GM12891 (cell line): ENCODE results near the gene BCL11B.

Experiments used
- DNase-seq: peaks from one replicate; pipeline ENCODE4 v3.0.0; 2011; ENCODE audit warnings: low spot score; ENCODE audit not compliant: insufficient read length
- FAIRE-seq: peaks from 2 replicates; lab custom pipeline; 2011; peaks lifted over from hg19 to GRCh38; lab: Jason Lieb, UNC
- PAX5 ChIP-seq: IDR thresholded peaks from 2 replicates; pipeline ENCODE4 v1.6.1; 2011; ENCODE audit warnings: low read length, moderate library complexity, mild to moderate bottlenecking; ENCODE audit not compliant: insufficient read depth, severe bottlenecking
- POLR2A ChIP-seq: IDR thresholded peaks from 2 replicates; pipeline ENCODE4 v1.6.1; 2011; ENCODE audit warnings: low read depth, low read length, control low read depth
- POLR2AphosphoS5 ChIP-seq: IDR thresholded peaks from 2 replicates; pipeline ENCODE4 v1.6.1; 2011; ENCODE audit warnings: low read depth, low read length, control low read depth
- POU2F2 ChIP-seq: IDR thresholded peaks from 2 replicates; pipeline ENCODE4 v1.6.1; 2011; ENCODE audit warnings: low read depth, mild to moderate bottlenecking, control low read depth, low read length, moderate library complexity
- SPI1 ChIP-seq: IDR thresholded peaks from 2 replicates; pipeline ENCODE4 v1.6.1; 2011; ENCODE audit warnings: low read depth, low read length, control low read depth
- TAF1 ChIP-seq: IDR thresholded peaks from 2 replicates; pipeline ENCODE4 v1.6.1; 2011; ENCODE audit warnings: low read depth, low read length, control low read depth

BCL11B gene

DNA sequence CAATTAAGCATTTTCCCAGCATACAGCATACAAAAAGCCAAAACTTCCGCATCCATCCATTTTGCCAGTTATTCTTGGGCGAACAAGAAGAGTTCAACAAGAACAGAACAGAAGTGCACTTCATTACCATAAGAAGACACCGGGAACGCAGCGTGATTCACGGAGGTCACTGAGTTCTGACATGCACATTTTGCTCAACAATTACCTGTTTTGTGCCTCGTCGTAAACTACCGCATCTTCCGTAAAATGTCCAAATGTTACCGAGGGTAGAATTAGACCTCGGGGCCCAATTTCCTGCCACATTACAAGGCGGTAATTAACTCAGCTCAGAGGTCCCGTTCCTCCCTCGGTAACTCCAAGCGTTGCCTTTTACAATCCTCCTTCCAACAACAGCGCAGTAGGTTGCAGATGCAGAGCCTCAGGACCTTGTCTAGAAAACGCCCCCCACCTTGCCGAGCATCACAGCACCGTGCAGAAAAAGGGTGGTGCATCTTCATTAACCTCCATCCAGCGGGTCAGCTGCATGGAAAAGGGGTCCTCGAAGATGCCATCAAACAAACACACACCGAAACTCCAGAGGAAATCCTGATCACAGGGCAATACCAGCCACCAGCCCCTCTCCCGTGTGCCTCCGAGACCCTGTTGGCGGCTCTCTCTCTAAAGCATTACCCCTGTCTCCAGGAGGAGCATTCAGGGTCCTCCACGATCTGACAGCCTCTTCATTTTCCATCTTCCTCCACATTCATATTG, 125.2 kb downstream of the BCL11B start:
- no peak for DNase-seq
- no peak for FAIRE-seq
- no peak for TF ChIP-seq POLR2AphosphoS5
- no peak for TF ChIP-seq TAF1
- TF ChIP-seq SPI1, result no peak
- TF ChIP-seq POLR2A, result no peak
- no peak for TF ChIP-seq PAX5
- TF ChIP-seq POU2F2, result no peak

DNA sequence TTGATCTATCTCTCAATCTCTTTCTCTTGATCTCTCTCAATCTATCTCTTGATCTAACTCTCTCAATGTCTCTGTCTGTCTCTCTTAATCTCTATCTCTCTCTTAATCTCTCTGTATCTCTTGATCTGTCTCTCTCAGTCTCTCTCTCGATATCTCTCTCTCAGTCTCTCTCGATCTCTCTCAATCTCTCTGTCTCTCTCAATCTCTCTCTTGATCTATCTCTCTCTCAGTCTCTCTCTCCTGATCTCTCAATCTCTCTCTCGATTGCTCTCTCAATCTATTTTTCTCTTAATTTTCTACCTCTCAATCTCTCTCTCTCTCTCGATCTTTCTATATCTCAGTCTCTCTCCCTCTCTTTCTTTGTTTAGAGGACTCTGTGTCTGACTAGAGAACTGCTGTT, 126.7 kb downstream of the BCL11B start:
- TF ChIP-seq POLR2A (no peak), PAX5 (no peak), POLR2AphosphoS5 (no peak), TAF1 (no peak), POU2F2 (no peak), SPI1 (no peak)
- DNase-seq (no peak), FAIRE-seq (no peak)

DNA sequence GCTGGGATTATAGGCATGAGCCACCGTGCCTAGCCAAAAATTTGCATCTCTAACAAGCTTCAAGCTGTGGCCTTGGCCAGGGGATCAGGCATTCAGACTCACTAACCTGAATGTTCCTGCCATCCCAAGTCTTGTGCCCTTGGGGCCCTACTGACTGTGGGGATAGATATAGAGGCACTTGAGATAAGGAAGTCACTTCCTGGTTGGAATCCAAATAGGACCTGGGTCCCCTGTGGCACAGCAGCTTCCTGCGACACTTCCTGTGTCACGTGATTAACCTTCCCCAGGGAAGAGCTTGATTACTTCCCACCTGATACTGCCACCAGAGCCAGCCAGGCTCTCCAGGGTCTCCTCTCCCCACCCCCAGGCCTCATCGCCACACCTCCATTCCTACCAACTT, 128.2 kb downstream of the BCL11B start:
- DNase-seq (no peak), FAIRE-seq (no peak)
- no peak for TF ChIP-seq POLR2A
- no peak for TF ChIP-seq POLR2AphosphoS5
- no peak for TF ChIP-seq TAF1
- no peak for TF ChIP-seq POU2F2
- no peak for TF ChIP-seq PAX5
- TF ChIP-seq SPI1, result no peak

DNA sequence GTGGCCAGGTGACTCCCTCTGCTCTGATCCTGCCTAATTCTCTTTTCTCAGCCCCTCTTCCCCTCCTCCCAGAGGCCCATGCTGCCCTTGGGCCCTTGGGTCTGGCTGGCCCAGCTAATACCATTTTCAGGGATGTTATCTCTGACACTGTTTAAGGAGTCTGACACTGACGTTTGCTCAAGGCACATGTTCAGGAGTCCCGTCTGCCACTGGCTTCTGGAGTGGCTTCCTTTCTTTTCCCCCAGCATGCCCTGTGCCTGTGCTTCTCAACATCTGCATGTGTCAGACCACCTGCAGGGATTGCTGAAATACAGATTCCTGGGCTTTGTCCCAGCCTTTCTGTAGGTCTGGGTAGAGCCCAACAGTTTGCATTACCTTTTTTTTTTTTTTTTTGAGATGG, 128.9 kb downstream of the BCL11B start:
- FAIRE-seq, result no peak
- no peak for DNase-seq
- no peak for TF ChIP-seq POU2F2
- no peak for TF ChIP-seq TAF1
- no peak for TF ChIP-seq SPI1
- no peak for TF ChIP-seq POLR2AphosphoS5
- TF ChIP-seq POLR2A, result no peak
- no peak for TF ChIP-seq PAX5

DNA sequence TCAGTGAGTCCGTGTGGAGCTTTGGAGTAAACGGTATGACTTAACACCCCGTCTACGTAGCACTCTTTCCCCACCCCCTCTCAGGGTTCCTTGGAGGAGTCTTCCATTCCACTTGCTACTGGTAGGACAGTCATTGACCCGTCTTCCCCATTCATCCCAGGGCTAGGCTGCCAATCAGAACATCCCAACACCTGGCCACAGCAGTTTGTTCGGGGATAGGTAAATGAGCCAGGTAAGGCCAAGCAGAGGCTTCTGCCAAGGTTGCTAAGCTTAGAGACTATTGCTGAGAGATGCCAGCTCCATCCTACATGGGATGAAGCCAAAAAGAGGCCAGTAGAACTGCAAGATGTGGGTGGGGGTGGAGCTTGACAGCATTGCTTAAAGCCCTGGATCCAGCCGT, 130.8 kb downstream of the BCL11B start:
- FAIRE-seq, result no peak
- TF ChIP-seq POLR2A (no peak), PAX5 (no peak), POU2F2 (no peak), POLR2AphosphoS5 (no peak), TAF1 (no peak), SPI1 (no peak)
- DNase-seq, result no peak

DNA sequence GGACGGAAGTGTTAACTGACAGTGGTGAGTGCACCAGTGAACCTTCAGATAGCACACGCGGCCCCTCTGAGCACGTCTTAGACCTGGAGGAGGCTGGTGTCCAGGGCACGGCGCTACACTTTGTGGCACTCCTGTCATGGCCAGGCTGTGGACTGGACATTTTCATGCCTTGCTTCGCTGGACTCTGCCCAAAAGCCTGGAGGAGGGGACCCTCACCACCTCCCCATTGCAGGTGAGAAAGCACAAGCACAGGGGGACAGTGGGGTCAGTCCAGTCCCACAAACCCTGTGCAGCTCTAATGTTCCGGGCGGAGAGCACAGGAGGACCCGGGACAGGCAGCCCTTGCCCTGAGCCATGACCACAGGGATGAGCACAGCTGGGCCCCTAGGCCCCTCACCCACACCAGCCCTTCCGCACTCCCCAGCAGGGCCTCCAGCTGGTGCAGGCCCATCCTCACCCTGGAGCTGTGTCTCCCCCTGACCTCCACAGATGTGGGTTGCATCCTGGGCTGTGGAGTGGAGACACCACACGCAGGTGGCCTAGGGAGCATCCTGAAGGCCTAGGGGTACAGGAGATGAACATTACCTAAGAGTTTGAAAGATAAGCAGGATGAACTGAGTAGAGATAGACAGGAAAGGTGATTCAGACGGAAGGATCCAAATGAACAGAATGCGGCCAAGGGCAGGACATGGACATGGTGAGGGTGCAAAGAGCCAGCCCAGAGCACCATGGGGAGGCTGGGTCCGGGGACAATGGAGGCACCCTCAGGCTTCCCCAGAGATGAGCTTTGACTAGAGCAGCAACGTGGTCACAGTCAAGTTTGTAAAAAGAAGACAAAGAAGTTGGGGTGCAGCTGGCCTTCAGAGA, 132.8 kb downstream of the BCL11B start:
- FAIRE-seq, result no peak

DNA sequence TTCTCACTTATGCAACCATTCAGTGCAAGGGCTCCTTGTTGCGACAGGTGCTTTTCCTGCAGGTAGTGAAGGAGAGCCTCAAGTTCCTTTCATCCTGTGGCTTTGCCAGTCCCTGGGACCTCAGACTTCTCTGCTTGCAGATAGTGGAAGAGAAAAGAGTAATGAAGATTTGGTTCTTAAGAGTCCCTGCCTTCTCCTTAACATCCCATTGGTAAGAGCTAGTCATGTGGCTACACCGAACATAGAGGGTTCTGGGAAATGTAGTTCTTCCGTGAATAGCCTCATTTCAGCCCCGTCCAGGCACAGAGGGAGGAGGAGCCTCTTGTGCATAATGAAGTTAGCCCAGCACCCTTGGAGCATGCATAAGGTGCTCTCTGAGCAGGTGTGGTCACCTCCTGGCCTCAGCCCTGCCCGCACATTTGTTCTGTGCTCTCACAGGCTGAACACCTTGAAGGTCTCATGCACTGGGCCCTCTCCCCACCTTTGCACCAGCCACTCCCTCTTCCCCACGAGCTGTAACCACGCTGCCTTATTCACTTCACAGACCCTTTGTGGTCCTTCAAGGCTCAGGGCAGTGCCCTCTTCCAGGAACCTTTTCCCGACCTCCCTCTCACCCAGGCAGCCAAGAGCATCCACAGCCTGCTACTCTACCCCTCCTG, 134.0 kb downstream of the BCL11B start:
- FAIRE-seq, result no peak
- DNase-seq, result no peak
- no peak for TF ChIP-seq POLR2A
- no peak for TF ChIP-seq PAX5
- no peak for TF ChIP-seq SPI1
- TF ChIP-seq POLR2AphosphoS5, result no peak
- no peak for TF ChIP-seq POU2F2
- TF ChIP-seq TAF1, result no peak

More for the DNA sequence above, 132.8 kb downstream of the BCL11B start:
- TF ChIP-seq POU2F2 (no peak), SPI1 (no peak), POLR2A (no peak), PAX5 (no peak)
- DNase-seq, result no peak

DNA sequence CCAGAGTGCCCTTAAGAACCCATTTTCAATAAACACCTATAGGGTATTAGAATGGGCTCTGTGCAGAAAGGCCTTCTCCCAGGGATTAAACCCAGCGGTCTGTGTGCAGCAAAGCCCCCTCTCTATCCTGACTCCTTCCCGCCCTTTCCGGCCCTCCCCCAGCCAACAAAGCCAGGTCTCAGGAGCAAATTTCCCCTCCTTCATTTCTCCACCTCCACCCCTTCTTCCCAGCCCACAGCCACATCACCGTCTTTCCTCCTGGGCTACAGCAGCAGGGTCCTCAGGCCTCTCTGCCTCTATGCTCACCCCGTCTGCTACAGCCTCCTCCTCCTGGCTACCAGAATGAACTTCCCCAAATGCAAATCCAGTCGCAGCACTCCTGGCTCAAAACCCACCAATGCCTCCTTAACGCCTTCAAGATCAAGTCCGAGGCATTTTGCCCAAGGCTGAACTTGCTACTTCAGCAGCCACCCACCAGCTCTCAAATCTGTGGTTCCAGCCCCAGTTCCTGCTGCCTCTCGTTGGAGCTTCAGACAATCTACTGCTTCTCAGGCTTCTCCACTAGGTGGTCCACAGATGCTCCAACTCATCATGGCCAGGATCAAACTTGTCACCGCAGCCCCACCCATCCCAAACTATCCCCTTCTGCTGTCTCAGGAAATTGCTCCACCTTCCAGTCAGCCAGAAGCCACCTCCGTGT, 134.8 kb downstream of the BCL11B start:
- FAIRE-seq (no peak), DNase-seq (no peak)
- TF ChIP-seq POLR2A (no peak), POLR2AphosphoS5 (no peak), PAX5 (no peak), POU2F2 (no peak), SPI1 (no peak), TAF1 (no peak)

DNA sequence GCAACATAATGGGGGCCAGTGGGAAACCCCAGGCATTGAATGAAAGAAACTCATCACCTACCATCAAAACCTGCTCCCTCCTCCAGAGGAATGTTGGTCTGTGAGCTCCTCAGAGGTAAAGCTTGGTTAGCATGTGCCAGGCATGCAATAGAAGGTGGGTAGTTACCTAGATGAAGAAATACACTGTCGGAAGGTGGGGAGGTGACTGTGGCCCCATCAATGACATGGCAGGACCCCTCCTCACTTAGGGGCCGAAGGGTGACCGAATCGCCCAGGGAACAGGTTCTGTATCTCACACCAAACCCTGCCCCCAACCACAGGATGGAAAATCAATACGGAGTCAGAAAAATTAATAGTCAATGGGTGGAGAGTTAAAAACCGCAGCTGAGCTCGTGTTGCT, 135.6 kb downstream of the BCL11B start:
- FAIRE-seq, result no peak

More for the DNA sequence above, 135.6 kb downstream of the BCL11B start:
- TF ChIP-seq TAF1, result no peak
- TF ChIP-seq POU2F2, result no peak
- TF ChIP-seq POLR2A, result no peak
- no peak for TF ChIP-seq SPI1
- no peak for DNase-seq
